ENCODE results near the gene ANXA6. TPM values are rescaled to one million over a fixed set of nuclear protein-coding genes. Genes with fewer than 3 reads are reported as not detected.
"Not testable (repeated sequence)": the region's sequence is repeated elsewhere in the genome, so short reads cannot be mapped to it uniquely, and the experiment has no call there.

Gene ANXA6
- total RNA-seq, 1 experiment from 2014 or later, result 98.7 TPM

GRCh38 chr5:151178372-151178771, 20.8 kb upstream of the ANXA6 start:
- Histone ChIP-seq H2BK20ac (ENCODE audit: low read depth, low read length, poor library complexity, severe bottlenecking) (no peak overlapping the region), H3K9ac (ENCODE audit: extremely low read depth, insufficient read length, low read length) (no peak overlapping the region), H3T11ph (ENCODE audit: low read length) (no peak overlapping the region), H3K27me3 (ENCODE audit: insufficient read depth, low read length) (no peaks in the 10 kb centered on the region), H3K14ac (ENCODE audit: insufficient read depth, low read length) (no peak overlapping the region), H3K56ac (ENCODE audit: insufficient read length, low read depth, low read length) (no peak overlapping the region), H3K79me2 (ENCODE audit: insufficient read depth, low read length) (no peaks in the 10 kb centered on the region), H2BK120ac (ENCODE audit: low read depth, low read length, poor library complexity, severe bottlenecking) (no peak overlapping the region), H3K4ac (ENCODE audit: low read depth, low read length) (no peak overlapping the region), H4K20me1 (ENCODE audit: control insufficient read depth, insufficient read depth, insufficient read length) (no peaks in the 10 kb centered on the region), H3K27ac (ENCODE audit: insufficient read length, low read depth, low read length) (no peak overlapping the region), H3K9me3 (ENCODE audit: control insufficient read depth, low read depth, low read length) (no peaks in the 10 kb centered on the region), H3K79me1 (ENCODE audit: insufficient read depth, low read depth, low read length, poor library complexity, severe bottlenecking) (no peaks in the 10 kb centered on the region), H3K23me2 (ENCODE audit: insufficient read length, low read depth, low read length, poor library complexity, severe bottlenecking) (no peaks in the 10 kb centered on the region), H3K23ac (ENCODE audit: insufficient read length, low read depth, low read length) (no peak overlapping the region), H2BK15ac (ENCODE audit: low read depth, low read length) (no peak overlapping the region), H4K5ac (ENCODE audit: insufficient read length, low read depth, low read length) (no peak overlapping the region), H2AFZ (ENCODE audit: low read length) (no peak overlapping the region), H3K18ac (ENCODE audit: insufficient read length, low read depth, low read length) (no peak overlapping the region), H4K91ac (ENCODE audit: insufficient read length, low read depth, low read length) (no peak overlapping the region), H3K4me1 (ENCODE audit: insufficient read depth, low read length) (no peaks in the 10 kb centered on the region), H3K4me2 (ENCODE audit: insufficient read depth, insufficient read length, low read length) (no peak overlapping the region), H4K8ac (replicated peaks; ENCODE audit: insufficient read length, low read depth, low read length) (no peak overlapping the region), H2BK12ac (ENCODE audit: insufficient read length, low read depth, low read length) (no peak overlapping the region), H2AK5ac (ENCODE audit: insufficient read length, low read length) (no peak overlapping the region), H2BK5ac (ENCODE audit: insufficient read length, low read length) (no peak overlapping the region)
- no CpG with 5 or more reads among the region's 1 CpG for WGBS (ENCODE audit: extremely low coverage, insufficient read length, low lambda C conversion rate)
- H3K4me3 Mint-ChIP-seq, result no peak overlapping the region
- no peak for DNase-seq
- H3K4me1 Mint-ChIP-seq, result peaks cover 8 to 11% of the 10 kb centered on the region in 2 experiments
- TF ChIP-seq, protein P1, sequence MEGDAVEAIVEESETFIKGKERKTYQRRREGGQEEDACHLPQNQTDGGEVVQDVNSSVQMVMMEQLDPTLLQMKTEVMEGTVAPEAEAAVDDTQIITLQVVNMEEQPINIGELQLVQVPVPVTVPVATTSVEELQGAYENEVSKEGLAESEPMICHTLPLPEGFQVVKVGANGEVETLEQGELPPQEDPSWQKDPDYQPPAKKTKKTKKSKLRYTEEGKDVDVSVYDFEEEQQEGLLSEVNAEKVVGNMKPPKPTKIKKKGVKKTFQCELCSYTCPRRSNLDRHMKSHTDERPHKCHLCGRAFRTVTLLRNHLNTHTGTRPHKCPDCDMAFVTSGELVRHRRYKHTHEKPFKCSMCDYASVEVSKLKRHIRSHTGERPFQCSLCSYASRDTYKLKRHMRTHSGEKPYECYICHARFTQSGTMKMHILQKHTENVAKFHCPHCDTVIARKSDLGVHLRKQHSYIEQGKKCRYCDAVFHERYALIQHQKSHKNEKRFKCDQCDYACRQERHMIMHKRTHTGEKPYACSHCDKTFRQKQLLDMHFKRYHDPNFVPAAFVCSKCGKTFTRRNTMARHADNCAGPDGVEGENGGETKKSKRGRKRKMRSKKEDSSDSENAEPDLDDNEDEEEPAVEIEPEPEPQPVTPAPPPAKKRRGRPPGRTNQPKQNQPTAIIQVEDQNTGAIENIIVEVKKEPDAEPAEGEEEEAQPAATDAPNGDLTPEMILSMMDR (conservative IDR thresholded peaks at IDR 0.05), result no peak
- peaks cover 5% of the 10 kb centered on the region; the same call in 1 of the 2 replicates for H3K27me3 Mint-ChIP-seq (ENCODE audit: low read depth)
- no peaks in the 10 kb centered on the region for H3K36me3 Mint-ChIP-seq (ENCODE audit: insufficient read depth in 1 of 3, low read depth in 3 of 3)
- H3K27ac Mint-ChIP-seq, result no peak overlapping the region
- no peaks in the 10 kb centered on the region for H3K9me3 Mint-ChIP-seq

DNA sequence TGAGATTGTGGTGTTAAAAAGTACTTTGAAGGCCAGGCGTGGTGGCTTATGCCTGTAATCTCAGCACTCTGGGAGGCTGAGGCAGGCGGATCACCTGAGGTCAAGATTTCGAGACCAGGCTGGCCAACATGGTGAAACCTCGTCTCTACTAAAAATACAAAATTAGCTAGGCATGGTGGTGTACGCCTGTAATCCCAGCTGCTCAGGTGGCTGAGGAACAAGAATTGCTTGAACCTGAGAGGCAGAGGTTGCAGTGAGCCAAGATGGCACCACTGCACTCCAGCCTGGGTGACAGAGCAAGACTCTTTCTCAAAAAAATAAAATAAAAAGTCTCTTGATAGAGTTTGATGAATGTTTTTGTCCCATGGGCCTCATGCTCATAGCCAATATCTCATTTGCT, 18.7 kb upstream of the ANXA6 start:
- H3K4me1 ChIP-seq (ENCODE audit: insufficient read depth, low read length); H3K9me3 Mint-ChIP-seq; H4K91ac ChIP-seq (ENCODE audit: insufficient read length, low read depth, low read length); H3K79me1 ChIP-seq (ENCODE audit: insufficient read depth, low read depth, low read length, poor library complexity, severe bottlenecking); H2BK12ac ChIP-seq (ENCODE audit: insufficient read length, low read depth, low read length); H3K4me3 Mint-ChIP-seq; H3K27ac ChIP-seq (ENCODE audit: insufficient read length, low read depth, low read length); DNase-seq; H2AK5ac ChIP-seq (ENCODE audit: insufficient read length, low read length); H4K5ac ChIP-seq (ENCODE audit: insufficient read length, low read depth, low read length); H3K14ac ChIP-seq (ENCODE audit: insufficient read depth, low read length); H2BK20ac ChIP-seq (ENCODE audit: low read depth, low read length, poor library complexity, severe bottlenecking); H3K4me2 ChIP-seq (ENCODE audit: insufficient read depth, insufficient read length, low read length); H3K9me3 ChIP-seq (ENCODE audit: control insufficient read depth, low read depth, low read length); H3K23me2 ChIP-seq (ENCODE audit: insufficient read length, low read depth, low read length, poor library complexity, severe bottlenecking); H3K23ac ChIP-seq (ENCODE audit: insufficient read length, low read depth, low read length); H2BK5ac ChIP-seq (ENCODE audit: insufficient read length, low read length); H2AFZ ChIP-seq (ENCODE audit: low read length); H4K8ac ChIP-seq (replicated peaks; ENCODE audit: insufficient read length, low read depth, low read length); H3K9ac ChIP-seq (ENCODE audit: extremely low read depth, insufficient read length, low read length); H3T11ph ChIP-seq (ENCODE audit: low read length); H3K56ac ChIP-seq (ENCODE audit: insufficient read length, low read depth, low read length); H3K27me3 ChIP-seq (ENCODE audit: insufficient read depth, low read length); H3K18ac ChIP-seq (ENCODE audit: insufficient read length, low read depth, low read length); H3K4ac ChIP-seq (ENCODE audit: low read depth, low read length); H3K79me2 ChIP-seq (ENCODE audit: insufficient read depth, low read length); H3K36me3 Mint-ChIP-seq (ENCODE audit: insufficient read depth in 1 of 3, low read depth in 3 of 3); H2BK15ac ChIP-seq (ENCODE audit: low read depth, low read length); H3K27me3 Mint-ChIP-seq (ENCODE audit: low read depth); H4K20me1 ChIP-seq (ENCODE audit: control insufficient read depth, insufficient read depth, insufficient read length); H2BK120ac ChIP-seq (ENCODE audit: low read depth, low read length, poor library complexity, severe bottlenecking); H3K27ac Mint-ChIP-seq: not testable (repeated sequence)
- peaks cover 8 to 11% of the 10 kb centered on the region in 2 experiments for H3K4me1 Mint-ChIP-seq
- WGBS (ENCODE audit: extremely low coverage, insufficient read length, low lambda C conversion rate), result no CpG with 5 or more reads among the region's 5 CpGs
